Activated CD8-positive, alpha-beta memory T cell treated with anti-CD3 and anti-CD28 coated beads for 36 hours (primary cell): Measurements from ENCODE around the gene CNIH1. TPM values are rescaled to one million over a fixed set of nuclear protein-coding genes. Genes with fewer than 3 reads are reported as not detected.
"Not testable (repeated sequence)": the region's sequence is repeated elsewhere in the genome, so short reads cannot be mapped to it uniquely, and the experiment has no call there.

ENCODE experiments used
- CTCF ChIA-PET: fragments of 350-600 bp; sonication (Branson Sonifier 250); formaldehyde crosslinking; loops from one replicate; lab custom pipeline; 2021; ENCODE audit warnings: antibody characterized with exemption; lab: Charles Lee
- POLR2A ChIA-PET: fragments of 350-600 bp; sonication (Branson Sonifier 250); formaldehyde crosslinking; loops from one replicate; lab custom pipeline; 2021; ENCODE audit warnings: antibody characterized with exemption; lab: Charles Lee
- total RNA-seq, 2 experiments: library from RNA; stranded (reverse); gene quantifications; one replicate each; pipeline ENCODE4 v1.2.3, GENCODE V29; 2021

CNIH1 gene
- total RNA-seq, 2 experiments from 2014 or later: 106 to 109 TPM

DNA sequence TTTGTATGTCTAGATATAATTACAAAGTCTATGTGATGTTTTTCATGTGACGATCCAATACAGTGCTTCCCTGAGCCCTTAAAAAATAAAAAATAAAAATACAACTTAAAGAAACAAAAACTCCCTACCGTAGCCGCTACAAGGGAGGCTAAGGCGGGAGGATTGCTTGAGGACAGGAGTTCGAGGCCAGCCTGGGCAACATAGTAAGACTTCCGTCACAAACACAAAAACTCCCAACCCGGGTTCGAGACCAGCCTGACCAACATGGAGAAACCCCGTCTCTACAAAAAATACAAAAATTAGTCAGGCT, 45.0 kb downstream of the CNIH1 start:
- ChIA-PET CTCF (no interaction called here), POLR2A (interaction anchor here (1.0 to 1.5 kb wide), 2 partner anchors 39 to 91 kb away, joined by 3 to 7 read pairs; no protein-coding TSS in a partner anchor)

DNA sequence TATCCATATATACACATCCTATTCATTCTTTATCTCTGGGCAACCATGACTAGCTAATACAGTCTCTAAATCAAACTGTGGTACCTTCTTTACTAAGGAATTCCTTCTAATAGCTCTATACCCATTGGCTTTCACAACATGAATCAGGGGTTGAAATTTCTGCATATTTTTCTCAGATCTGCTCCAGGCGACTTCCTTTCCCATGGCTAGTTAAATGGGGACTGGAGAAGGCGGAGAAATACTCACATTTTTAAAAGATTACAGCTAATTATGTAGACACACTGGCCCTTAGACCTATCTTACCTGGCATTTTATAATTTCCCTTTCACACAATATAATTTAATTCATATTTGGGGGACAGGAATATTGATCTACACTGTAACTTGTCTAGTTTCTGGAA, 45.5 kb downstream of the CNIH1 start:
- ChIA-PET CTCF (interaction anchor here (1.1 kb wide), 1 partner anchor 23 kb away, joined by 3 read pairs; no protein-coding TSS in a partner anchor), POLR2A (no interaction called here)

DNA sequence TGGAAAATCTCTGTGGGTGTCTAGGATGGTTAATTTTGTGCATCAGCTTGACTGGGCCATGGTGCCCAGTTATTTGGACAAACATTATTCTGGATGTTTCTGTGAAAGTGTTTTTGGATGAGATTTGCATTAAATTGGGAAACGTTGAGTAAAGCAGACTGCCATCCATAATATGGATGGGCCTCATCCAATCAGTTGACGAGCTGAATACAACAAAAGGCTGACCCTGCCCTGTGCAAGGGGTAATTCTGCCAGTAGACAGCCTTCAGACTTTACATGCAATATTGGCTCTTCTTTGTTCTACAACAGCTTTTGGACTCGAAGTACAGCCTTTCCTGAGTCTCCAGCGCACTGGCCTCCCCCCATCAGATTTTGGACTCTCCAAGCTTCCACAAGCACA, 45.9 kb downstream of the CNIH1 start:
- ChIA-PET POLR2A (no interaction called here), CTCF (interaction anchor here (1.1 kb wide), 1 partner anchor 22 kb away, joined by 3 read pairs; no protein-coding TSS in a partner anchor)

DNA sequence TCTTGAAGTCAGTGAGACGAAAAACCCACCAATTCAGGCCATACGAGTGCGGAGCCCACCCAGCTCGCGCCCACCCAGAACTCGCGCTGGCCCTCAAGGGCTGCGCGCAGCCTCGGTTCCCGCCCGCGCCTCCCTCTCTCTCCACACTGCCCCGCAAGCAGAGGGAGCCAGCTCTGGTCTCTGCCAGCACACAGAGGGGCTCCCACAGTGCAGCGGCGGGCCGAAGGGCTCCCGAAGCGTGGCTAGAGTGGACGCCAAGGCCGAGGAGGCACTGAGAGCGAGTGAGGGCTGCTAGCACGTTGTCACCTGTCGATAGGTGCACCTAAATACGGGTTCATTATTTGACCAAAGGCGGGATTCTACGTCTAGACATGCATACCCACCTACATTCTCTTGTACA, 46.6 kb downstream of the CNIH1 start:
- ChIA-PET CTCF (interaction anchor here (1.1 kb wide), 1 partner anchor 22 kb away, joined by 3 read pairs; no protein-coding TSS in a partner anchor), POLR2A (no interaction called here)

DNA sequence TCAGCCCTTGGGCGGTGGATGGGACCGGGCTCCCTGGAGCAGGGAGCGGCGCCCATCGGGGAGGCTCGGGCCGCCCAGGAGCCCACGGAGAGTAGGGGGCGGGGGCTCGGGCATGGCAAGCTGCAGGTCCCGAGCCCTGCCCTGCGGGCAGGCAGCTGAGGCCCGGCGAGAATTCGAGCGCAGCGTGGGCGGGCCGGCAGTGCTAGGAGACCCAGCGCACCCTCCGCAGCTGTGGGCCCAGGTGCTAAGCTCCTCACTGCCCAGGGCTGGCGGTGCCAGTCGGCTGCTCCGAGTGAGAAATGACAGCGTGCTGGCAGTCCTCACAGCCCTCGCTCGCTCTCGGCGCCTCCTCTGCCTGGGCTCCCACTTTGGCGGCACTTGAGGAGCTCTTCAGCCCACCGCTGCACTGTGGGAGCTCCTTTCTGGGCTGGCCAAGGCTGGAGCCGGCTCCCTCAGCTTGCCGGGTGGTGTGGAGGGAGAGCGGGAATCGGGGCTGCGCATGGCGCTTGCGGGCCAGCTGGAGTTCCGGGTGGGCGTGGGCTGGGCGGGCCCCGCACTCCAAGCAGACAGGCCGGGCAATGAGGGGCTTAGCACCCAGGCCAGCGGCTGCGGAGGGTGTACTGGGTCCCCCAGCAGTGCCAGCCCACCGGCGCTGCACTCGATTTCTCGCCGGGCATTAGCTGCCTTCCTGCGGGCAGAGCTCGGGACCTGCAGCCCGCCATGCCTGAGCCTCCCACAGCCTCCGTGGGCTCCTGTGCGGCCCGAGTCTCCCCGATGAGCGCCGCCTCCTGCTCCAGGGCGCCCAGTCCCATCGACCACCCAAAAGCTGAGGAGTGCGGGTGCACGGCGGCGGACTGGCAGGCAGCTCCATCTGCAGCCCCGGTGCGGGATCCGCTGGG, 47.9 kb downstream of the CNIH1 start:
- POLR2A ChIA-PET: interaction anchor here (0.7 kb wide), 1 partner anchor 17 kb away, joined by 3 read pairs; no protein-coding TSS in a partner anchor
- CTCF ChIA-PET: not testable (repeated sequence)

DNA sequence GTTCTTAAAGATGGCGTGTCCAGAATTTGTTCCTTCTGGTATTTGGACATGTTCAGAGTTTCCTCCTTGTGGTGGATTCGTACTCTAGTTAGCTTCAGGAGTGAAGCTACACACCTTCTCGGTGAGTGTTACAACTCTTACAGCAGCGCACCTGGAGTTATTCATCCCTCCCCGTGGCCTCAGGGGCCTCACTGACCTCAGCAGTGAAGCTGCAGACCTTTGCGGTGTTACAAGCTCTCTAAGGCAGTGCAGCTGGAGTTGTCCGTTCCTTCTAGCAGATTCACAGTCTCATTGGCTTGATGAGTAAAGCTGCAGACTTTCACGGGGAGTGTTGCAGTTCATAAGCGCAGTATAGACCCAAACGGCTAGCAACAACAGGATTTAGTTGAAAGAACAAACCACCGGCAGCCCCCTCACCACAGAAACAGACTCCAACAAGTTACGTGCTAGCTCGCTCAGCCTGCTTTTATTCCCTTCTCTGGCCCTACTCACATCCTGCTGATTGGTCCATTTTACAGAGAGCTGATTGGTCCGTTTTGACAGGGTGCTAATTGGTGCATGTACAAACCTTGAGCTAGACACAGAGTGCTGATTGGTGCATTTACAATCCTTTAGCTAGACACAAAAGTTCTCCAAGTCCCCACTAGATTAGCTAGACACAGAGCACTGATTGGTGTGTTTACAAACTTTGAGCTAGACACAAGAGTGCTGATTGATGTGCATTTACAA, 48.9 kb downstream of the CNIH1 start:
- ChIA-PET POLR2A (no interaction called here), CTCF (interaction anchor here (0.5 kb wide), 1 partner anchor 62 kb away, joined by 3 read pairs; no protein-coding TSS in a partner anchor)

DNA sequence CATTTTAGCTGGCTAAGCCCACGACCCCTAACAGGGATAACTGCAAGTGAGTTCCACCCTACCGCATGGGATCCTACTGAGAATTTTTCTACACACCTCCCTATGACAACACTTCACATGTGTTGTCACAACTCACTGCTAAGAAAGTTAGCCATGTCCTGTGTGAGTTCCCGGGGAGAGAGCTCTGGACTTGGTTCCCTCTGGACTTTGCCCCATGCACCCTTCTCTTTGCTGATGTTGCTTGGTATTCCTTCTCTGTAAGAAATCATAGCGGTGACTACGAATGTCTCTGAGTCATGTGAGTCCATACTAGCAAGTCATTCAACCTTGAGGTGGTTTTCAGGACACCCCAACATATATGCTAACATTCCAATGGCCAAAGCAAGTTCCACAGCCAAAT, 53.8 kb downstream of the CNIH1 start:
- ChIA-PET POLR2A (no interaction called here), CTCF (no interaction called here)

DNA sequence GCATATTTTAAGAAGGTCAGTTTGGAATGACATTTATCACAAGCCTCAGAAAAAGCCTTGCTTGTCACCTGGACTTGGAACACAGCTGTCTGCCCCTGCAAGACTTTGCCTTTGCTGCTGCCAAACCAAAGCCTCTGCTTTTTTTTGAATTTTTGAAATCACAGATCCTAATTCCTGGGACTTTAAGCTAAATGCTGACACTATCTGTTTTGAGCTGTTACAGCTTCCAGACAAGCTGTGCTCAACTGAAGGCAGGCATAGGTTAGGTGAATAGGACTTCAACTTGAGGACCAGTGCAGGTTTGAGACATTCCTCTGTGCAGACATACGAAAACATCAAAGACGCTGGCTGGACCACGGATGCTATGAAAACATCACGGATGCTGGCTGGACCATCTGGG, 55.6 kb downstream of the CNIH1 start:
- ChIA-PET POLR2A (no interaction called here), CTCF (no interaction called here)

DNA sequence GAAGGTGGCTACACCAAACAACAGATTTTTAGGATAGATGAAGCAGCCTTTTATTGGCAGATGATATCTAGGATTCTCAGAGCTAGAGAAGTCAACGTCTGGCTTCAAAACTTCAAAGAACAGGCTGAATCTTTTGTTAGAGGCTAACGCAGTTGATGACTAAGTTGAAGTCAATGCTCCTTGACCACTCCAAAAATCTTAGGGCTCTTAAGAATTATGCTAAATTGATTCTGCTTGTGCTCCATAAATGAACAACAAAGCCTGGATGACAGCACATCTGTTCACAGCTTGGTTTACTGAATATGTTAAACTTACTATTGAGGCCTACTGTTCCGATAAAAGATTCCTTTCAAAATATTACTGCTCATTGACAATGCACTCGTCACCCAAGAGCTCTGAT, 57.3 kb downstream of the CNIH1 start:
- ChIA-PET POLR2A (no interaction called here), CTCF (no interaction called here)

DNA sequence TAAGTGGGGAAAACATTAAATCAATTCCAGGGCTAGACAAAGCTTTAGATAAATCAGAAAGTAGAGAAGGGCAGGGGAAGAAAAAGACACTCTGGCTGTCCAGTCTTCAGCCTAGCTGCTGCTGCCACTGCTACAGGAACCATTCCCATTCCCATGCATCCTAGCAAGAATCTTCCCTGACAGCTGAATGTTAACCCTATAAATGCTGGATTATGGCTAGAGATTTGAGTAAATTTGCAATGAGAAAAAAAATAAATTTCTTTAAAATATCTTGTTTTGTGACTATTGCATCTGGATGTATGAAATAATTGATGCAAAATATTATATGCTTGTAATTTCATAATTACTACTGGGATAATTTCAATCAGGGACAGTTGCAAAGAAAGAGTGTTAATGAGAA, 59.4 kb downstream of the CNIH1 start:
- ChIA-PET CTCF (no interaction called here), POLR2A (no interaction called here)

DNA sequence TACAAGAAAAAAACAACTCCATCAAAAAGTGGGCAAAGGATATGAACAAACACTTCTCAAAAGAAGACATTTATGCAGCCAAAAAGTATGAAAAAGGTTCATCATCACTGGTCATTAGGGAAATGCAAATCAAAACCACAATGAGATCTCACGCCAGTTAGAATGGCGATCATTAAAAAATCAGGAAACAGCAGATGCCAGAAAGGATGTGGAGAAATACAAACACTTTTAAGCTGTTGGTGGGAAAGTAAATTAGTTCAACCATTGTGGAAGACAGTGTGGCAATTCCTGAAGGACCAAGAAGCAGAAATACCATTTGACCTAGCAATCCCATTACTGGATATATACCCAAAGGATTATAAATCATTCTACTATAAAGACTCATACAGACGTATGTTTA, 60.6 kb downstream of the CNIH1 start:
- POLR2A ChIA-PET: not testable (repeated sequence)
- CTCF ChIA-PET: interaction anchor here (0.6 kb wide), 1 partner anchor 311 kb away, joined by 3 read pairs; no protein-coding TSS in a partner anchor

DNA sequence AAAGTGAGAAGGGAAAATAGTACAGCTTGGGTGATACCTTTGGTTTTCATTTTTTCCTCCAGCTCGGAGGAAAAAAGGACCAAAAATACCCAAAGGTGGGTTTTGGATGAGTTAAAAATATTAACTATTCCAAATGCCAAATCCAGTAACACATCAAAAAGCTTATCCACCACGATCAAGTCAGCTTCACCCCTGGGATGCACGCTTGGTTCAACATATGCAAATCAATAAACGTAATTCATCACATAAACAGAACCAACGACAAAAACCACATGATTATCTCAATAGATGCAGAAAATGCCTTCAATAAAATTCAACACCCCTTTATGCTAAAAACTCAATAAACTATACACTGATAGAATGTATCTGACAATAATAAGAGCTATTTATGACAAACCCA, 62.3 kb downstream of the CNIH1 start:
- CTCF ChIA-PET, POLR2A ChIA-PET: not testable (repeated sequence)

DNA sequence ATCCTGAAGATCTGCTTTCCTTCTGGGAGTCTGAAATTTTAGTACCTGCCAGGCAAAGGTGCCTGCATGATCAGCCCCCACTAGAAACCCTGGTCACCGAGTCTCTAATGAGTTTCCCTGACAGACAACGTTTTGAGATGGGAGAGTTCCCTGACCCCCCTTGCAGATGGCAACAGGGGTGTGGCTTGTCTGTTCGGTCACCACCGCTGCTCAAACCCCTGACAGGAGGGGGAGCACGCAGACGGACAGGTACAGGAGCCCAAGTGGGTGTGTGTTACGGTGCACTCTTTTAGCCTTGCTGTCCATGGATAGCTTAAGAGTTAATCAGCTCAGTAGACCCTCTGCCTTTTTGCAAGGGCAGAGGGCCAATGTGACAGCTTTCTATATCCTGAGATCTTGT, 63.7 kb downstream of the CNIH1 start:
- ChIA-PET CTCF (no interaction called here), POLR2A (no interaction called here)

DNA sequence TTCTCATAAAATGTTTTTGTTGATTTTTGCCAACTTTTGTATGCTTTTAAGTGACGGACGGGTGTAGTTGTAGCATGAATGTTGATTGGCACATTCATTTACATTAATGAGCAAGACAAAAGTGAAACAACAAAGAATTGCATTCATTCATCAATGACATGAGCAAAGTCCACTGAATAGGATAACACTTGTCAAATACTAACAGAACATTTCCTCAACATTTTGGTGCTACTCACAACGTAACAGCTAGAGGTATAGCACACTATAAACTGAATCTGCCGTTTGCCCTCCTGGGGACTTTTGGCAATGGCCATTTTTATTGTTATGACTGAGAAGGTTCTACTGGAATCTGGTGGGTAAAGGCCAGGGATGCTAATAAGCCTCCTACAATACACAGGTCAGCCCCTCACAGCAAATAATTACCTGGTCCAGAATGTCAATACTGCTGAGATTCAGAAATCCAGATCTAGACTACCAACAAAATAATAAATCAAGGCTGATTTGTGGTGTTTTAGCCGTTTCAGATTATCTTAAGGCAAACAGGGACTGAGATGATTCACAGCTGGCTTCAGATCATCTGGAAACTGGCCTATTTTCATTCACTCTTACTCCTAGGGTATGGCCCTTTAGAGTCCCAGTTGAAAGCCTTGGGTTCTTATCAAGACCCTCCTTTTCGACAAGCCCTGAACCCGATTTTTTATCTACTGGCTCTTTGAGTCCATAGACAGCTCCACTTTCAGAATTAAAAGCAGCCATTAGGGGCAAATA, 66.9 kb downstream of the CNIH1 start:
- POLR2A ChIA-PET: no interaction called here
- CTCF ChIA-PET: no interaction called here

Other genes with a start within 250 kb of the CNIH1 start
- gene CDKN3, start 44.4 kb downstream of the CNIH1 start, total RNA-seq: 10 to 100 TPM; 53.9 to 54.6 TPM
- gene GMFB, start 47.6 kb upstream of the CNIH1 start, total RNA-seq: 10 to 100 TPM; 52.2 to 55.6 TPM
- gene CGRRF1, start 68.5 kb upstream of the CNIH1 start, total RNA-seq: 10 to 100 TPM; 14.3 to 15.4 TPM
- 1 to 10 TPM; 4.0 to 4.8 TPM for gene SAMD4A, start 125.8 kb upstream of the CNIH1 start, total RNA-seq